H9 (cell line): ENCODE data around the gene MCRIP2. TPM values are rescaled to one million over a fixed set of nuclear protein-coding genes. Genes with fewer than 3 reads are reported as not detected.

Experiments used
- DNase-seq: peaks from one replicate; pipeline ENCODE4 v3.0.0-alpha.2; 2017
- H2AFZ ChIP-seq: one replicate; pipeline ENCODE4 v1.6.1; 2013; ENCODE audit warnings: mild to moderate bottlenecking, low read length, control low read depth, moderate library complexity
- H2AK5ac ChIP-seq: 2 replicates; pipeline ENCODE4 v1.6.1; 2013; ENCODE audit warnings: low read length, control low read depth, mixed read lengths; ENCODE audit not compliant: insufficient read length
- H2BK120ac ChIP-seq: one replicate; pipeline ENCODE4 v1.6.1; 2013; ENCODE audit warnings: low read depth, mild to moderate bottlenecking, low read length, control low read depth, inconsistent platforms; ENCODE audit not compliant: poor library complexity, severe bottlenecking
- H2BK12ac ChIP-seq: 2 replicates; pipeline ENCODE4 v1.6.1; 2013; ENCODE audit warnings: low read length, control low read depth, mixed read lengths, low read depth; ENCODE audit not compliant: insufficient read length
- H2BK15ac ChIP-seq: 2 replicates; pipeline ENCODE4 v1.6.1; 2013; ENCODE audit warnings: low read depth, low read length, control low read depth
- H2BK20ac ChIP-seq: one replicate; pipeline ENCODE4 v1.6.1; 2013; ENCODE audit warnings: low read depth, mild to moderate bottlenecking, low read length, control low read depth, inconsistent platforms; ENCODE audit not compliant: poor library complexity, severe bottlenecking
- H2BK5ac ChIP-seq: 2 replicates; pipeline ENCODE4 v1.6.1; 2013; ENCODE audit warnings: low read length, control low read depth, mixed read lengths; ENCODE audit not compliant: insufficient read length
- H3K14ac ChIP-seq: 2 replicates; pipeline ENCODE4 v1.6.1; 2013; ENCODE audit warnings: low read length, control low read depth; ENCODE audit not compliant: insufficient read depth
- H3K18ac ChIP-seq: 2 replicates; pipeline ENCODE4 v1.6.1; 2013; ENCODE audit warnings: low read depth, mild to moderate bottlenecking, mixed read lengths, low read length, control low read depth; ENCODE audit not compliant: insufficient read length
- H3K23ac ChIP-seq: 2 replicates; pipeline ENCODE4 v1.6.1; 2013; ENCODE audit warnings: low read length, control low read depth, mixed read lengths, low read depth; ENCODE audit not compliant: insufficient read length
- H3K23me2 ChIP-seq: 2 replicates; pipeline ENCODE4 v1.6.1; 2013; ENCODE audit warnings: low read depth, mild to moderate bottlenecking, mixed read lengths, low read length, control low read depth; ENCODE audit not compliant: insufficient read length, poor library complexity, severe bottlenecking
- H3K27ac ChIP-seq: 2 replicates; pipeline ENCODE4 v1.5.1; 2013; ENCODE audit warnings: low read length, control low read depth, mixed read lengths, low read depth; ENCODE audit not compliant: insufficient read length
- H3K27me3 ChIP-seq: 2 replicates; pipeline ENCODE4 v1.6.1; 2013; ENCODE audit warnings: low read length, control low read depth, inconsistent platforms; ENCODE audit not compliant: insufficient read depth
- H3K4ac ChIP-seq: 2 replicates; pipeline ENCODE4 v1.6.1; 2013; ENCODE audit warnings: low read depth, mild to moderate bottlenecking, control low read depth, inconsistent platforms, low read length, moderate library complexity
- H3K4me1 ChIP-seq: 2 replicates; pipeline ENCODE4 v1.6.1; 2013; ENCODE audit warnings: low read length, control low read depth, inconsistent platforms; ENCODE audit not compliant: insufficient read depth
- H3K4me2 ChIP-seq: 2 replicates; pipeline ENCODE4 v1.6.1; 2013; ENCODE audit warnings: low read length, control low read depth, mixed read lengths; ENCODE audit not compliant: insufficient read length, insufficient read depth
- H3K56ac ChIP-seq: 2 replicates; pipeline ENCODE4 v1.6.1; 2013; ENCODE audit warnings: low read depth, mild to moderate bottlenecking, mixed read lengths, low read length, control low read depth; ENCODE audit not compliant: insufficient read length
- H3K79me1 ChIP-seq: 2 replicates; pipeline ENCODE4 v1.6.1; 2013; ENCODE audit warnings: low read depth, mild to moderate bottlenecking, moderate library complexity, low read length, control low read depth, inconsistent platforms; ENCODE audit not compliant: insufficient read depth, poor library complexity, severe bottlenecking
- H3K79me2 ChIP-seq: 2 replicates; pipeline ENCODE4 v1.6.1; 2013; ENCODE audit warnings: low read length, control low read depth, inconsistent platforms; ENCODE audit not compliant: insufficient read depth
- H3K9ac ChIP-seq: 2 replicates; pipeline ENCODE4 v1.6.1; 2013; ENCODE audit warnings: low read length, control low read depth, mixed read lengths; ENCODE audit not compliant: insufficient read length; ENCODE audit errors: extremely low read depth
- H3K9me3 ChIP-seq: one replicate; pipeline ENCODE4 v1.6.1; 2013; ENCODE audit warnings: low read depth, low read length, inconsistent platforms; ENCODE audit not compliant: control insufficient read depth
- H3T11ph ChIP-seq: one replicate; pipeline ENCODE4 v1.6.1; 2013; ENCODE audit warnings: mild to moderate bottlenecking, low read length, control low read depth, inconsistent platforms
- H4K20me1 ChIP-seq: one replicate; pipeline ENCODE4 v1.6.1; 2013; ENCODE audit not compliant: control insufficient read depth, insufficient read length, insufficient read depth
- H4K5ac ChIP-seq: 2 replicates; pipeline ENCODE4 v1.6.1; 2013; ENCODE audit warnings: low read depth, mild to moderate bottlenecking, mixed read lengths, low read length, control low read depth; ENCODE audit not compliant: insufficient read length
- H4K8ac ChIP-seq: replicated peaks from 2 replicates; pipeline ENCODE4 v1.6.1; 2013; ENCODE audit warnings: low read length, control low read depth, mixed read lengths, low read depth; ENCODE audit not compliant: insufficient read length
- H4K91ac ChIP-seq: 2 replicates; pipeline ENCODE4 v1.6.1; 2013; ENCODE audit warnings: low read depth, mild to moderate bottlenecking, moderate library complexity, mixed read lengths, low read length, control low read depth; ENCODE audit not compliant: insufficient read length
- H3K27ac Mint-ChIP-seq, 3 experiments: 2 replicates in 2 of 3; 3 replicates in 1 of 3; pipeline ENCODE4 v1.8.0; 2020 to 2021; ENCODE audit warnings: mixed read lengths in 3 of 3, mild to moderate bottlenecking in 1 of 3, moderate library complexity in 1 of 3
- H3K27me3 Mint-ChIP-seq: 2 replicates; pipeline ENCODE4 v1.8.0; 2021; ENCODE audit warnings: low read depth, mild to moderate bottlenecking, moderate library complexity, mixed read lengths
- H3K36me3 Mint-ChIP-seq, 3 experiments: 2 replicates in 2 of 3; 3 replicates in 1 of 3; pipeline ENCODE4 v1.8.0; 2020 to 2021; ENCODE audit warnings: low read depth in 3 of 3, mixed read lengths in 3 of 3; ENCODE audit not compliant: insufficient read depth in 1 of 3
- H3K4me1 Mint-ChIP-seq, 2 experiments: 2 replicates each; pipeline ENCODE4 v1.8.0; 2020; ENCODE audit warnings: mixed read lengths in 2 of 2
- H3K4me3 Mint-ChIP-seq, 2 experiments: 2 replicates in 1 of 2; 3 replicates in 1 of 2; pipeline ENCODE4 v1.8.0; 2020 to 2021; ENCODE audit warnings: mild to moderate bottlenecking in 2 of 2, mixed read lengths in 2 of 2, moderate library complexity in 1 of 2
- H3K9me3 Mint-ChIP-seq, 2 experiments: 2 replicates in 1 of 2; 3 replicates in 1 of 2; pipeline ENCODE4 v1.8.0; 2020; ENCODE audit warnings: mild to moderate bottlenecking in 2 of 2, mixed read lengths in 2 of 2, moderate library complexity in 1 of 2
- WGBS: extraction: QIAGEN DNeasy Blood & Tissue Kit; methylation state at CpG from one replicate; pipeline ENCODE4 v1.1.7; 2013; ENCODE audit warnings: missing lambda C conversion rate, low lambda C conversion rate, mixed read lengths; ENCODE audit not compliant: insufficient read length; ENCODE audit errors: extremely low coverage; 5-methylcytosine and 5-hydroxymethylcytosine counted together
- total RNA-seq: library from RNA; stranded (reverse); gene quantifications from 2 replicates; pipeline ENCODE4 v1.2.1, GENCODE V29; 2021
- TF ChIP-seq, protein P1 (sequence below): fragments of 200-600 bp; sonication (generic); conservative IDR thresholded peaks from 3 replicates; pipeline ENCODE4 v1.8.0; 2021; ENCODE audit warnings: antibody characterized with exemption, mild to moderate bottlenecking

Gene MCRIP2
- total RNA-seq, 1 experiment from 2014 or later, result 52.5 TPM

DNA sequence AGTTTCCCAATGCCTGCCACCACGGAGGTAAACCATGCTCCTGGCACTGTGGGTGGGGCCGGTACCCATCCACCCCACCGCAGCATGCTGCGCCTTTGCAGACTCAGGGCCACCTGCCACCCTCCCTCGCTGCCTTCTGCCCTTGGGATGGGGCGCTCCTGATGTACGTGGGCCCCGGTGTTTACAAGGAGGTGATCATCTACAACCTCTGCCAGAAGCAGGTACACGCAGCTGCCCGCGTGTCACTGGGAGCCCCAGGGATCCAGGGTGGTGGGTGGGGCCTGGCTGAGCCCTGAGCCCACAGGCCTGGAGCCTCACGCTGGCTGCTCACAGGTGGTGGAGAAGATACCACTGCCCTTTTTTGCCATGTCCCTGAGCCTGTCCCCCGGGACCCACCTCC, 24.9 kb downstream of the MCRIP2 start:
- no peaks in the 10 kb centered on the region for H3K9me3 Mint-ChIP-seq
- no peak overlapping the region for H4K5ac ChIP-seq
- H3K23ac ChIP-seq, result no peak overlapping the region
- WGBS, result no CpG with 5 or more reads among the region's 13 CpGs
- no peaks in the 10 kb centered on the region for H3K79me1 ChIP-seq
- no peak overlapping the region for H3K4me2 ChIP-seq
- no peak overlapping the region for H3K56ac ChIP-seq
- no peaks in the 10 kb centered on the region for H3K27me3 Mint-ChIP-seq
- H3K14ac ChIP-seq, result no peak overlapping the region
- no peaks in the 10 kb centered on the region for H3K27me3 ChIP-seq
- H3K79me2 ChIP-seq, result no peaks in the 10 kb centered on the region; the same call in 1 of the 2 replicates
- no peak overlapping the region for H4K8ac ChIP-seq
- H4K91ac ChIP-seq, result no peak overlapping the region
- no peak overlapping the region for H3K4ac ChIP-seq
- no peaks in the 10 kb centered on the region for H3K9me3 ChIP-seq
- H2BK20ac ChIP-seq, result no peak overlapping the region
- H2BK15ac ChIP-seq, result no peak overlapping the region
- no peak overlapping the region for H3K27ac Mint-ChIP-seq
- no peak overlapping the region for H3T11ph ChIP-seq
- no peak for DNase-seq
- H2AFZ ChIP-seq, result no peak overlapping the region
- H2AK5ac ChIP-seq, result no peak overlapping the region
- H3K9ac ChIP-seq, result no peak overlapping the region
- peaks cover 8 to 28% (median 26%) of the 10 kb centered on the region in 3 experiments; a peak in 6 of 7 replicates for H3K36me3 Mint-ChIP-seq
- TF ChIP-seq, protein P1, sequence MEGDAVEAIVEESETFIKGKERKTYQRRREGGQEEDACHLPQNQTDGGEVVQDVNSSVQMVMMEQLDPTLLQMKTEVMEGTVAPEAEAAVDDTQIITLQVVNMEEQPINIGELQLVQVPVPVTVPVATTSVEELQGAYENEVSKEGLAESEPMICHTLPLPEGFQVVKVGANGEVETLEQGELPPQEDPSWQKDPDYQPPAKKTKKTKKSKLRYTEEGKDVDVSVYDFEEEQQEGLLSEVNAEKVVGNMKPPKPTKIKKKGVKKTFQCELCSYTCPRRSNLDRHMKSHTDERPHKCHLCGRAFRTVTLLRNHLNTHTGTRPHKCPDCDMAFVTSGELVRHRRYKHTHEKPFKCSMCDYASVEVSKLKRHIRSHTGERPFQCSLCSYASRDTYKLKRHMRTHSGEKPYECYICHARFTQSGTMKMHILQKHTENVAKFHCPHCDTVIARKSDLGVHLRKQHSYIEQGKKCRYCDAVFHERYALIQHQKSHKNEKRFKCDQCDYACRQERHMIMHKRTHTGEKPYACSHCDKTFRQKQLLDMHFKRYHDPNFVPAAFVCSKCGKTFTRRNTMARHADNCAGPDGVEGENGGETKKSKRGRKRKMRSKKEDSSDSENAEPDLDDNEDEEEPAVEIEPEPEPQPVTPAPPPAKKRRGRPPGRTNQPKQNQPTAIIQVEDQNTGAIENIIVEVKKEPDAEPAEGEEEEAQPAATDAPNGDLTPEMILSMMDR, result no peak
- H3K27ac ChIP-seq, result no peak overlapping the region
- H3K4me1 Mint-ChIP-seq, result peaks cover 2% of the 10 kb centered on the region in 2 experiments; a peak in 3 of 4 replicates
- no peaks in the 10 kb centered on the region for H4K20me1 ChIP-seq
- H2BK5ac ChIP-seq, result no peak overlapping the region
- H3K4me1 ChIP-seq, result no peaks in the 10 kb centered on the region
- no peak overlapping the region for H2BK120ac ChIP-seq
- no peak overlapping the region for H3K4me3 Mint-ChIP-seq
- H2BK12ac ChIP-seq, result no peak overlapping the region
- no peak overlapping the region for H3K18ac ChIP-seq
- H3K23me2 ChIP-seq, result no peaks in the 10 kb centered on the region
